GM23338 (cell line): ENCODE data around the gene PIP. TPM values are rescaled to one million over a fixed set of nuclear protein-coding genes. Genes with fewer than 3 reads are reported as not detected.

Experiments
- ATAC-seq: fragments of 200-7000 bp; cut with Tn5 transposase; 3 replicates; pipeline ENCODE4 v1.9.1; 2020
- DNase-seq: peaks from one replicate; pipeline ENCODE4 v3.0.0-alpha.2; 2015; ENCODE audit warnings: low spot score
- H2AFZ ChIP-seq: fragments of 200-600 bp; sonication (generic); 2 replicates; pipeline ENCODE4 v1.8.0; 2016; ENCODE audit warnings: antibody characterized with exemption, mild to moderate bottlenecking, moderate library complexity
- H3F3A ChIP-seq: fragments of 200-600 bp; sonication (generic); replicated peaks from 2 replicates; pipeline ENCODE4 v1.8.0; 2017; ENCODE audit warnings: antibody characterized with exemption, mixed run types, low read depth
- H3K27ac ChIP-seq: fragments of 200-600 bp; sonication (generic); 2 replicates; pipeline ENCODE4 v1.6.1; 2016; ENCODE audit warnings: low read depth
- H3K27me3 ChIP-seq: fragments of 200-600 bp; sonication (generic); 2 replicates; pipeline ENCODE4 v1.8.0; 2016; ENCODE audit warnings: mild to moderate bottlenecking, mixed run types, moderate library complexity; ENCODE audit not compliant: insufficient read depth
- H3K36me3 ChIP-seq: fragments of 200-600 bp; sonication (generic); 2 replicates; pipeline ENCODE4 v1.8.0; 2016; ENCODE audit warnings: mild to moderate bottlenecking; ENCODE audit not compliant: insufficient read depth
- H3K4me1 ChIP-seq: fragments of 200-600 bp; sonication (generic); 2 replicates; pipeline ENCODE4 v1.8.0; 2016; ENCODE audit warnings: mild to moderate bottlenecking, moderate library complexity; ENCODE audit not compliant: insufficient read depth
- H3K4me2 ChIP-seq: fragments of 200-600 bp; sonication (generic); 2 replicates; pipeline ENCODE4 v1.7.1; 2017; ENCODE audit warnings: mixed run types
- H3K4me3 ChIP-seq: fragments of 200-600 bp; sonication (generic); 2 replicates; pipeline ENCODE4 v1.6.1; 2016; ENCODE audit warnings: mixed run types
- H3K79me2 ChIP-seq: fragments of 200-600 bp; sonication (generic); replicated peaks from 2 replicates; pipeline ENCODE4 v1.8.0; 2017; ENCODE audit warnings: mild to moderate bottlenecking; ENCODE audit not compliant: insufficient read depth
- H3K9me2 ChIP-seq: fragments of 200-600 bp; sonication (generic); 2 replicates; pipeline ENCODE4 v1.8.0; 2017; ENCODE audit not compliant: insufficient read depth
- H4K20me1 ChIP-seq: fragments of 200-600 bp; sonication (generic); replicated peaks from 2 replicates; pipeline ENCODE4 v1.8.0; 2017; ENCODE audit warnings: mild to moderate bottlenecking; ENCODE audit not compliant: insufficient read depth
- H3K27ac Mint-ChIP-seq: 2 replicates; pipeline ENCODE4 v1.8.0; 2020; ENCODE audit warnings: inconsistent platforms, mild to moderate bottlenecking, moderate library complexity, mixed read lengths
- H3K27me3 Mint-ChIP-seq: 3 replicates; pipeline ENCODE4 v1.8.0; 2022; ENCODE audit warnings: low read depth, mild to moderate bottlenecking, moderate library complexity, mixed read lengths, inconsistent platforms; ENCODE audit not compliant: insufficient read depth, poor library complexity
- H3K36me3 Mint-ChIP-seq: 3 replicates; pipeline ENCODE4 v1.8.0; 2021; ENCODE audit warnings: low read depth, mild to moderate bottlenecking, inconsistent platforms, moderate library complexity, mixed read lengths
- H3K4me1 Mint-ChIP-seq: 3 replicates; pipeline ENCODE4 v1.8.0; 2020; ENCODE audit warnings: mild to moderate bottlenecking, inconsistent platforms, mixed read lengths
- H3K4me3 Mint-ChIP-seq: 3 replicates; pipeline ENCODE4 v1.8.0; 2021; ENCODE audit warnings: moderate library complexity, mild to moderate bottlenecking, inconsistent platforms, mixed read lengths
- H3K9me3 Mint-ChIP-seq: 3 replicates; pipeline ENCODE4 v1.8.0; 2020; ENCODE audit warnings: moderate library complexity, mild to moderate bottlenecking, inconsistent platforms, mixed read lengths
- CREB1 ChIP-seq: fragments of 250-450 bp; sonication (Bioruptor Pico); IDR thresholded peaks from 2 replicates; pipeline ENCODE4 v1.5.0; 2020; ENCODE audit warnings: low read depth, mild to moderate bottlenecking, moderate library complexity
- ETS1 ChIP-seq: IDR thresholded peaks from 2 replicates; pipeline ENCODE4 v1.6.1; 2016; ENCODE audit warnings: antibody characterized with exemption
- EZH2 ChIP-seq: fragments of 200-600 bp; sonication (generic); IDR thresholded peaks from one replicate; pipeline ENCODE4 v1.8.0; 2017; ENCODE audit warnings: antibody characterized with exemption, mild to moderate bottlenecking, low read depth; ENCODE audit not compliant: unreplicated experiment
- EZH2phosphoT487 ChIP-seq: fragments of 200-600 bp; sonication (generic); IDR thresholded peaks from one replicate; pipeline ENCODE4 v1.8.1; 2018; ENCODE audit warnings: antibody characterized with exemption; ENCODE audit not compliant: unreplicated experiment
- JUNB ChIP-seq: IDR thresholded peaks from one replicate; pipeline ENCODE4 v1.6.1; 2016; ENCODE audit warnings: antibody characterized with exemption; ENCODE audit not compliant: unreplicated experiment
- NANOG ChIP-seq: IDR thresholded peaks from 2 replicates; pipeline ENCODE4 v1.6.1; 2016; ENCODE audit warnings: antibody characterized with exemption, borderline replicate concordance
- POLR2AphosphoS5 ChIP-seq: IDR thresholded peaks from 2 replicates; pipeline ENCODE4 v1.6.1; 2016; ENCODE audit warnings: antibody characterized with exemption, low read depth
- STAT1 ChIP-seq: IDR thresholded peaks from one replicate; pipeline ENCODE4 v1.6.1; 2016; ENCODE audit warnings: antibody characterized with exemption; ENCODE audit not compliant: unreplicated experiment
- ZNF114 ChIP-seq: fragments of 250-450 bp; sonication (Bioruptor Pico); IDR thresholded peaks from 2 replicates; pipeline ENCODE4 v1.5.0; 2020; ENCODE audit warnings: mild to moderate bottlenecking, moderate library complexity
- long read RNA-seq: library from polyadenylated mRNA; unstranded; transcript quantifications from one replicate; pipeline ENCODE4 v2.0.0, GENCODE V29; 2020; ENCODE audit not compliant: unreplicated experiment
- polyA plus RNA-seq: library from polyadenylated mRNA; unstranded; fragments of >200 nt; fragmentation: Nextera tagmentation; extraction: Ambion mirVana; gene quantifications from 2 replicates; pipeline ENCODE4 v1.2.1, GENCODE V29; 2016
- total RNA-seq: library from RNA; depleted of rRNA; stranded (reverse); fragments of >200 nt; shearing (Covaris generic); gene quantifications from 2 replicates; pipeline ENCODE4 v1.2.3, GENCODE V29; 2014; rRNA removed
- TF ChIP-seq, protein P1 (sequence below), 2 experiments: fragments of 200-600 bp in 1 of 2; sonication (generic) in 1 of 2; conservative IDR thresholded peaks; 2 replicates each; pipeline versions ENCODE4 v1.5.1 to v1.6.1; 2016 to 2017; ENCODE audit warnings: antibody characterized with exemption in 2 of 2, low read depth in 2 of 2, mild to moderate bottlenecking in 2 of 2, moderate library complexity in 1 of 2
- TF ChIP-seq, protein P2 (sequence below): IDR thresholded peaks from one replicate; pipeline ENCODE4 v1.6.1; 2018; ENCODE audit warnings: antibody characterized with exemption; ENCODE audit not compliant: unreplicated experiment

PIP gene
- total RNA-seq = not detected in 2 replicates
- polyA plus RNA-seq = not detected in 2 replicates
- long read RNA-seq = 0 reads

DNA sequence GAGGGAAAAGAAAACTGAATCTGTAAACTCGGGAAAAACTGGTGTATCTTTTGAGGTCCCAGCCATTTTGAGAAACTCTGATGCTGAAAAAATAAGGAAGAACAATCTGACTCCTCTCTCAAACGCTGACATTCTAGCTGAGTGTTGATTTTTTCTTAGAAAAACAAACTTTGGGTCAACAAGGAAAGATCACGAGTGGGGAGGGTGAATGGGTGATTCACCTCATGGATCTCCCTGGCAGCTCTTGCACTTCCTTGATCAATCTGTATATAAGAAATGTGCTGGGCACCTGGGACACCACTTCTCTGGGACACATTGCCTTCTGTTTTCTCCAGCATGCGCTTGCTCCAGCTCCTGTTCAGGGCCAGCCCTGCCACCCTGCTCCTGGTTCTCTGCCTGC, at the start of gene PIP:
TSS of gene PIP (plus strand) at position 297 of the 400 bp plus-strand sequence. CDS start at position 337, 40 bp downstream.
- ATAC-seq = no peak
- H2AFZ ChIP-seq = no peak within 1 kb of the TSS

More for the DNA sequence above, at the start of gene PIP:
- H3K4me3 ChIP-seq = no peak within 1 kb of the TSS
- Mint-ChIP-seq H3K27ac (no peak within 1 kb of the TSS), H3K36me3 (no peaks in the 10 kb centered on the region), H3K9me3 (no peaks in the 10 kb centered on the region), H3K4me1 (peaks cover 2% of the 10 kb centered on the region; the same call in 2 of the 3 replicates), H3K4me3 (no peak within 1 kb of the TSS), H3K27me3 (no peaks in the 10 kb centered on the region)
- peak; percentile 5 for DNase-seq
- no peaks in the 10 kb centered on the region for H3K36me3 ChIP-seq
- no peaks in the 10 kb centered on the region for H4K20me1 ChIP-seq
- no peaks in the 10 kb centered on the region for H3K4me1 ChIP-seq
- no peaks in the 10 kb centered on the region for H3F3A ChIP-seq
- no peak within 1 kb of the TSS for H3K4me2 ChIP-seq
- no peak within 1 kb of the TSS for H3K27ac ChIP-seq
- H3K9me2 ChIP-seq = peaks cover 11% of the 10 kb centered on the region
- H3K27me3 ChIP-seq = no peaks in the 10 kb centered on the region
- TF ChIP-seq ZNF114 (CRISPR knock-in tag) (no peak), ETS1 (no peak), STAT1 (no peak), POLR2AphosphoS5 (no peak), NANOG (no peak), JUNB (no peak), EZH2phosphoT487 (no peak), CREB1 (CRISPR knock-in tag) (no peak), EZH2 (no peak)
- TF ChIP-seq, protein P1, sequence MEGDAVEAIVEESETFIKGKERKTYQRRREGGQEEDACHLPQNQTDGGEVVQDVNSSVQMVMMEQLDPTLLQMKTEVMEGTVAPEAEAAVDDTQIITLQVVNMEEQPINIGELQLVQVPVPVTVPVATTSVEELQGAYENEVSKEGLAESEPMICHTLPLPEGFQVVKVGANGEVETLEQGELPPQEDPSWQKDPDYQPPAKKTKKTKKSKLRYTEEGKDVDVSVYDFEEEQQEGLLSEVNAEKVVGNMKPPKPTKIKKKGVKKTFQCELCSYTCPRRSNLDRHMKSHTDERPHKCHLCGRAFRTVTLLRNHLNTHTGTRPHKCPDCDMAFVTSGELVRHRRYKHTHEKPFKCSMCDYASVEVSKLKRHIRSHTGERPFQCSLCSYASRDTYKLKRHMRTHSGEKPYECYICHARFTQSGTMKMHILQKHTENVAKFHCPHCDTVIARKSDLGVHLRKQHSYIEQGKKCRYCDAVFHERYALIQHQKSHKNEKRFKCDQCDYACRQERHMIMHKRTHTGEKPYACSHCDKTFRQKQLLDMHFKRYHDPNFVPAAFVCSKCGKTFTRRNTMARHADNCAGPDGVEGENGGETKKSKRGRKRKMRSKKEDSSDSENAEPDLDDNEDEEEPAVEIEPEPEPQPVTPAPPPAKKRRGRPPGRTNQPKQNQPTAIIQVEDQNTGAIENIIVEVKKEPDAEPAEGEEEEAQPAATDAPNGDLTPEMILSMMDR (conservative IDR thresholded peaks at IDR 0.05; ENCODE audit: low read depth in 2 of 2) = no peak
- TF ChIP-seq, protein P2, sequence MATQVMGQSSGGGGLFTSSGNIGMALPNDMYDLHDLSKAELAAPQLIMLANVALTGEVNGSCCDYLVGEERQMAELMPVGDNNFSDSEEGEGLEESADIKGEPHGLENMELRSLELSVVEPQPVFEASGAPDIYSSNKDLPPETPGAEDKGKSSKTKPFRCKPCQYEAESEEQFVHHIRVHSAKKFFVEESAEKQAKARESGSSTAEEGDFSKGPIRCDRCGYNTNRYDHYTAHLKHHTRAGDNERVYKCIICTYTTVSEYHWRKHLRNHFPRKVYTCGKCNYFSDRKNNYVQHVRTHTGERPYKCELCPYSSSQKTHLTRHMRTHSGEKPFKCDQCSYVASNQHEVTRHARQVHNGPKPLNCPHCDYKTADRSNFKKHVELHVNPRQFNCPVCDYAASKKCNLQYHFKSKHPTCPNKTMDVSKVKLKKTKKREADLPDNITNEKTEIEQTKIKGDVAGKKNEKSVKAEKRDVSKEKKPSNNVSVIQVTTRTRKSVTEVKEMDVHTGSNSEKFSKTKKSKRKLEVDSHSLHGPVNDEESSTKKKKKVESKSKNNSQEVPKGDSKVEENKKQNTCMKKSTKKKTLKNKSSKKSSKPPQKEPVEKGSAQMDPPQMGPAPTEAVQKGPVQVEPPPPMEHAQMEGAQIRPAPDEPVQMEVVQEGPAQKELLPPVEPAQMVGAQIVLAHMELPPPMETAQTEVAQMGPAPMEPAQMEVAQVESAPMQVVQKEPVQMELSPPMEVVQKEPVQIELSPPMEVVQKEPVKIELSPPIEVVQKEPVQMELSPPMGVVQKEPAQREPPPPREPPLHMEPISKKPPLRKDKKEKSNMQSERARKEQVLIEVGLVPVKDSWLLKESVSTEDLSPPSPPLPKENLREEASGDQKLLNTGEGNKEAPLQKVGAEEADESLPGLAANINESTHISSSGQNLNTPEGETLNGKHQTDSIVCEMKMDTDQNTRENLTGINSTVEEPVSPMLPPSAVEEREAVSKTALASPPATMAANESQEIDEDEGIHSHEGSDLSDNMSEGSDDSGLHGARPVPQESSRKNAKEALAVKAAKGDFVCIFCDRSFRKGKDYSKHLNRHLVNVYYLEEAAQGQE = no peak
- H3K79me2 ChIP-seq = no peaks in the 10 kb centered on the region
